Embryonic facial prominence (tissue), 1 donor: ENCODE results near the gene DNAJB5.
"Not testable (repeated sequence)": the region's sequence is repeated elsewhere in the genome, so short reads cannot be mapped to it uniquely, and the experiment has no call there.

ENCODE experiments used
- DNase-seq: peaks from one replicate; pipeline ENCODE4 v3.0.0-alpha.2; 2016; ENCODE audit errors: extremely low spot score

The DNAJB5 gene

GRCh38 chr9:34989003-34989945 is at the start of gene DNAJB5:
Gene DNAJB5, plus strand, starts transcription at chr9:34989745. Its CDS starts 886 bp downstream, at chr9:34990631.
- DNase-seq: peak; percentile 99

- DNase-seq: not testable (repeated sequence)
Observed at GRCh38 chr9:34939989-34940388, 49.6 kb upstream of the DNAJB5 start.

DNA sequence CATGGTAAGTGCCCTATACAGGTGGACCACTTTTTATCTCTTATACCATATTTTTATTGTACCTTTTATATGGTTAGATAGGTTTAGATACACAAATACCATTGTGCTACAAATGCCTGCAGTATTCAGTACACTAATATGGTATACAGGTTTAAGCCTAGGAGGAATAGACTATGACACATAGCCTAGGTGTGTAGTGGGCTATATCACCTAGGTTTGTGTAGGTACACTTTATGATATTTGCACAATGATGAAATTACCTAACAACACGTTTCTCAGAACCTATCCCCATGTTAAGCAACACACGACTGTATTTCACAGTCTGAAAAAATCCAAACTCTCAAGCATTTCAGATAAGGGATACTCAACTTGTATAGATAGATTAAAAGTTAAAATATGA is 41.1 kb upstream of the DNAJB5 start:
- no peak for DNase-seq

DNA sequence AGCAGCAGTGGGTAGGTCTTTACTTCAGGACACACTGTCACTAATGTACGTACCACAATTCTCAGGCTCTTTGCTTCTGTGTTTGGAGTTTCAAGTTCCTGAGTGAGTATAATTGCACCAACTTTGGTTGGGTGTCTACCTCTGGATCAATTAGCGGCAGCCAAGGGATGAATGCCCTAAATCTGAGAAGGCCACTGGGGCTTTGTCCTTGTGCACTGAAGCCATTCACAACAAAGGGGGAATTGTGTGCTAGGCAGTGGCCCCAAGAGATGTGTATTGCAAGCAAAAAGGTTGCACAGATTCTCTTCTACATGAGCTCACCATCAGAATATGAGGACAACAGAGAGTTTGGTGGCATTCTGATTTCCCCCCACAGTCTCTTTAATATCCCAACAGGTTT is 35.3 kb upstream of the DNAJB5 start:
- no peak for DNase-seq

- DNase-seq: not testable (repeated sequence)
Observed at GRCh38 chr9:34956066-34956465, 33.5 kb upstream of the DNAJB5 start.

DNA sequence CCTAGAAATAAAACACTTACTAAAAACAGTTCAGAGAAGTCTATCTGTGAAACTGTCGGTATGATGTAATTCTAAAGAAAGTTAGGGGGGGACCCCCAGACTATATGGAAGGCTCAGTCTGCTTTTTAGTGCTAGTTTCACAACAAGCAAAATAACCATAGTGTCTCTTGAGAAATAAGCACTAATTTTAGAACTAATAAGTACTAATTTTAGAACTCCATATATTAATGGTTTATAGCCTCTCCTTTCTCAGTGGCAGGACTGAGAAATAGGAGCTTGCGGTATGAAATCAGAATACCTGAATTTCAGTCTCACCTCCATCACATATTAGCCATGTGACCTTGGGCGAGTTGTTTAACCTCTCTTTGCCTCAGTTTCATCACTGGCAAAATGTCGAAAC is 32.9 kb upstream of the DNAJB5 start:
- DNase-seq: no peak

GRCh38 chr9:34957492-34958410 is 31.8 kb upstream of the DNAJB5 start, which contains the start of gene PHF24:
Gene PHF24, plus strand, starts transcription at chr9:34958285. Its CDS starts 13,014 bp downstream, at chr9:34971299.
- no peak for DNase-seq

DNA sequence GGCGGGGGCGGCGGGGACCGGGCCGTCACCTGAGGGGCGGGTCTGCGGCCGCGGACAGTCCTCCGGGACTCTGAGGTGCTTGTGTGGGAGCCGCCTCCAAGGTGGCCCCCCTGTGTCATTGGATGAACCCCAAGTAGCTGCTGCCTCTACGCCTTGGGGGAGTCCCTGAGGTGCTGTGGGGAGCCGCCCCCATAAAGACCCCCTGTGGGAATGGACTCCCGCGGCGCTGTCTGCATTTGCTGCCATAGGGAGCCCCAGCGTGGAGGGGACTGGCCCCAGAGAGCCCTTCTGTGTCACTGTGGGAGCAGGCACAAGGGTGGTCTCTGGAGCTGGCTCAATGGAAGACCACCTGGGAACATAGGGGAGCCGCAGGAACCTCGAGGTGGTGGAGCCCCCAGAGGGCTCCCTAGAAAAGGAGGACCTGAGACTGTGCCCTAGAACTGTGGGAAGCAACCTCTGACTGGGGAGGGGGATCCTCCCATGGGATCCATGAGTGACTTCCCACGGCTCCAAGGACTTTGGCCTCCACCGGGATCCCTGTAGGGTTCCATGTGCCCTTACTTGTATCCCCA is 31.0 kb upstream of the DNAJB5 start:
- DNase-seq: no peak

GRCh38 chr9:34959461-34959860 is 30.1 kb upstream of the DNAJB5 start:
- DNase-seq: no peak

DNA sequence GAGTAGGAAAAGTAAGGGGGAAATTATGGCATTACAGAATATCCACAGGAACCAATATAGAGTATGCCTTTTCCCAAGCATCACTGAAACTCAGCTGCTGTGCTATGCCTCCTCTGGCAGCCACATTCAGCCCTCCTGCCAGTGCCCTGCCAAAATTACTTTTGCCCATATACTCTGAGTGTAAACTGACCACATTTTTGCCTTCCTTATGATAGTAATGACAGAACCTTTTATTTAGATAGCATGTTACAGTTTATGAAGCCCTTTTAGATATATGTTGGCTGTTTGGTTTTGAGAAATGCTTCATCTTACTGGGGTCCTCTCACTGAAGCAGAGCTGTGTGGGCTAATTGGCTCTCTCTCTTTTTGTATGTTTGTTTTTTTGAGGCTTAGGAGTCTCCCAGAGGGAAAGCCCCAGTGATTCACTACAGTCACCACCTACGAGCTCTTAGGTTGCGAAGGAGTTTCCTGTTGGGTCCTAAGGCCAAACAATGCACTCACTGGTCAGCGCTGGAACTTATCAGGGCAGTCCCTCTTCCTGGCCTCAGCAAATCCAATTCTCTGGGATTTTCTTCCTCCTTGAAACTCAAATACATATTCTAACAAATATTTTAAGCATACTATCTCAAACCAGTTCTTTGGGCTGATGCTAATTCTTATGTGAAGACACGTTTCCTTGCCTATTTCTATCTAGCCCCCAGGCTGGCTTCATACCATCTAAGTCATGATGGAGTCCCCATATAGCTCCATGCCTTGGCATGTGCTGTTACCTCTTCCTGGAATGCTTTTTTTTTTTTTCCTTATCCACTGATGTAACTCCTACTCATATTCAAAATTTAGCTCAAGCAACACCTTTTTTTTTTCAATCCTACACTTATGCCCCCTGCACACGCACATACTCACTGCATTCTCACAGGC is 27.7 kb upstream of the DNAJB5 start:
- DNase-seq: no peak

DNA sequence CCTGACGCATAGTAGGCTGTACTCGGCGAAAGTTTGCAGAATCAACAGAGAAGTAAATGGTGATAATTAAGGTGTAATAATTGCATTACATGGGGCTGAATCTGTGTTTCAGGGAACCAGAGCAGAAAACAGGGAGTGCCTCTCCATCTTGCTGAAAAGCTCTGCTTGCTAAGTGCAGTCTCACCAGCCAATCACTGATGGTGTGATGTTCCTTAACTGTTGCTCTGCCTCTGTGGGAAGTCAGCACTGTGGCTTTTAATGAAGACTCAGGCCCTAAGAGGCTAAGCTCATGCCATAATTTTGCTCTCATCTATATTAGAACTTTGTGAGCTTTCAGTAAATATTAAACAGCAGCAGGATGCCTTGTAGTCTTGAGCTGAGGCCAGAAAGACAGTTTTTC is 27.0 kb upstream of the DNAJB5 start:
- DNase-seq: no peak

DNA sequence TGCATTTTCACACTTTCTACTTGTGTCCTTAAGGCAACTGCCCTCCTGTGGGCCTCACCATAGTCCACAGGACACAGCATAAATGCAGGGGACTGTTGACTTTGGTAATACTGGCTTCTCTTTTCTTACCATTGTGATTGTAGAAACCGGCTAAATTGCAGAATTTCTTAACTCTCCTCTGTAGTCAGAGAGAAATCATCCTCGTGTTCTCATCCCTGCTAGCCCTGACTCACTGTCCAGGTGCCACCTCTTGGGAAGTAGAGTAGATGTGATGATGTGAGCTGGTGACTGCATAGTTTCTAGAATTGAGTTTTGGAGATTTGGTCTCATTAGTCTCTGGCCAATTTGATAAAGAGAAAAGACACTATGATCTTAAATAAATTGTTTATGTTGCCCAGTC is 26.0 kb upstream of the DNAJB5 start:
- DNase-seq: no peak

GRCh38 chr9:34964458-34964857 is 25.1 kb upstream of the DNAJB5 start:
- no peak for DNase-seq

GRCh38 chr9:34971146-34971811 is 18.3 kb upstream of the DNAJB5 start:
- DNase-seq: no peak

- no peak for DNase-seq
Observed at GRCh38 chr9:34974664-34975063, 14.9 kb upstream of the DNAJB5 start.

GRCh38 chr9:34976441-34976840 is 13.1 kb upstream of the DNAJB5 start:
- no peak for DNase-seq

DNA sequence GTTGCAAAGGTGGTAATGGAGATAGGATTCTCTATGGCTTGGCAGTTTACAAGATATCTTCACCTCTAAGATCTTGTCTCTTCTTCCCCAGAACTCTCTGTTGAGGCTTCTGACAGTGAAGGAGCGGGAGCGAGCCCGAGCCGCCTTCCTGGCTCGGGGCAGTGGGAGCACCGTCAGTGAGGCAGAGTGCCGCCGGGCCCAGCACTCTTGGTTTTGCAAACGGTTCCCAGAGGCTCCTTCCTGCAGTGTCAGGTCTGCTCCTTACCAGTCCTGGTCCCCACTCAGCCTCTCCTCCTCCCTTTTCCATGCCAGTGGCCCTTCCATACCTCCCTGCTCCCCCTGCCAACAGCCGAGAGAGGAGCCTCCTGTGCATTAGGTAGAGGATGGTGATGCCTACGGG is 12.6 kb upstream of the DNAJB5 start:
- no peak for DNase-seq

DNA sequence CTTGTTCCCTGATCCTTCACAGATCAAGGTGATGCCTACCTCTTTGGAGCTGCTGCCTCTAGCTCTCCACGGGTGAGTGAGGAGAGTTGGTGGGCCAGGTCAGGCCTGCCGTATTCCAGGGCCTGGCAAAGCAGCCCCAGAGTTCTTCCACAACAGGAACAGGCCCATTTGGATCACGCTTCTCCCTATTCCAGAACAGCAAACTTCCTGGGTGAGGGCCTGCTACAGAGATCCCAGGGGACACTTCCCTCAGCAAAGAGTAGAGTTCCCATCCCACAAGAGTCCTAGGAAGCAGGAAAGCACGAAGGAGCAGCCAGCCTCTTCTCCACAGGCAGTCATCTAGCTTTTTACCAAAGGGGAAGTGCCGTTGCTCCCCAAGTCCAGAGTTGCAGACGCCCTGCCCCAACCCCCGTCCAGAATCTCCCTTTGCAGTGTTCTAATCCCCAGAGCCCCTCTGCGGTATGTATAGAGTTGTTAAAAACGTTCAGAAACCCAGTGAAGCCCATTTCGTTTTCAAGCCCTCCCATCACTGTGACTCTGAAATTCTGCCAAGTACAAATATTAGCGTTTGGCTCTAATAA is 9.3 kb upstream of the DNAJB5 start:
- no peak for DNase-seq

GRCh38 chr9:34982361-34982760 is 7.2 kb upstream of the DNAJB5 start:
- no peak for DNase-seq

GRCh38 chr9:34983209-34983608 is 6.3 kb upstream of the DNAJB5 start:
- no peak for DNase-seq
